HG02571 (cell line): Measurements from ENCODE around the gene LCOR.
"Not testable (repeated sequence)": the region's sequence is repeated elsewhere in the genome, so short reads cannot be mapped to it uniquely, and the experiment has no call there.

Experiments used
- ATAC-seq: cut with Tn5 transposase; IDR thresholded peaks from one replicate; pipeline ENCODE4 v1.9.1; 2021; ENCODE audit warnings: mild to moderate bottlenecking, moderate library complexity; ENCODE audit not compliant: unreplicated experiment

The LCOR gene

GRCh38 chr10:96838529-96838928 lies 6.4 kb downstream of the LCOR start:
- ATAC-seq, result no peak

GRCh38 chr10:96840841-96841518 lies 8.9 kb downstream of the LCOR start:
- no peak for ATAC-seq

- ATAC-seq, result no peak
Measured at GRCh38 chr10:96842896-96843723, 11.0 kb downstream of the LCOR start.

- no peak for ATAC-seq
Measured at GRCh38 chr10:96843823-96844222, 11.7 kb downstream of the LCOR start.

GRCh38 chr10:96846395-96846794 lies 14.3 kb downstream of the LCOR start:
- no peak for ATAC-seq

- ATAC-seq, result no peak
Measured at GRCh38 chr10:96846926-96847325, 14.8 kb downstream of the LCOR start.

- ATAC-seq, result not testable (repeated sequence)
Measured at GRCh38 chr10:96847356-96847755, 15.3 kb downstream of the LCOR start.

- ATAC-seq, result no peak
Measured at GRCh38 chr10:96850113-96850512, 18.0 kb downstream of the LCOR start.

GRCh38 chr10:96850825-96851224 lies 18.7 kb downstream of the LCOR start:
- no peak for ATAC-seq

- ATAC-seq, result no peak
Measured at GRCh38 chr10:96851281-96851680, 19.2 kb downstream of the LCOR start.

GRCh38 chr10:96856317-96856716 lies 24.2 kb downstream of the LCOR start:
- no peak for ATAC-seq

- ATAC-seq, result no peak
Measured at GRCh38 chr10:96857301-96858012, 25.4 kb downstream of the LCOR start.

- no peak for ATAC-seq
Measured at GRCh38 chr10:96858038-96858705, 26.1 kb downstream of the LCOR start.

GRCh38 chr10:96858706-96859050 lies 26.6 kb downstream of the LCOR start:
- ATAC-seq, result no peak

GRCh38 chr10:96860631-96861277 lies 28.7 kb downstream of the LCOR start:
- no peak for ATAC-seq

- ATAC-seq, result no peak
Measured at GRCh38 chr10:96863922-96864543, 31.9 kb downstream of the LCOR start.

- ATAC-seq, result no peak
Measured at GRCh38 chr10:96873086-96873485, 41.0 kb downstream of the LCOR start.

- ATAC-seq, result no peak
Measured at GRCh38 chr10:96873756-96874467, 41.8 kb downstream of the LCOR start.

GRCh38 chr10:96878057-96878456 lies 46.0 kb downstream of the LCOR start:
- ATAC-seq, result no peak

- ATAC-seq, result no peak
Measured at GRCh38 chr10:96880575-96880974, 48.5 kb downstream of the LCOR start.
